Mucosa of descending colon (tissue), 3 donors: ENCODE data around the gene ATF7IP. TPM values are rescaled to one million over a fixed set of nuclear protein-coding genes. Genes with fewer than 3 reads are reported as not detected.

Source experiments
- ATAC-seq: fragments of 200-7000 bp; cut with Tn5 transposase; one replicate; pipeline ENCODE4 v1.9.1; 2020; ENCODE audit warnings: mild to moderate bottlenecking, moderate library complexity
- DNase-seq, 3 donors: peaks; one replicate each; pipeline ENCODE4 v3.0.0-alpha.2; 2020
- H3K36me3 ChIP-seq: fragments of 200-600 bp; one replicate; pipeline ENCODE4 v1.8.0; 2021; ENCODE audit warnings: low read depth, mild to moderate bottlenecking
- H3K4me1 ChIP-seq: fragments of 200-600 bp; one replicate; pipeline ENCODE4 v1.8.0; 2021; ENCODE audit warnings: low read depth, mild to moderate bottlenecking
- H3K4me3 ChIP-seq: fragments of 200-600 bp; one replicate; pipeline ENCODE4 v1.8.0; 2021; ENCODE audit warnings: mild to moderate bottlenecking
- H3K9me3 ChIP-seq: fragments of 200-600 bp; one replicate; pipeline ENCODE4 v1.8.0; 2021; ENCODE audit warnings: mild to moderate bottlenecking
- intact Hi-C, 2 donors: fragments of 100-400 bp; cut with DNase I in 1 of 2; cut with micrococcal nuclease in 1 of 2; formaldehyde crosslinking; loops; one replicate each; pipeline versions ENCODE4 v1.11.0 to v1.11.1; 2022; cut with DNase I, micrococcal nuclease
- total RNA-seq, 3 donors: library from RNA; stranded (reverse); fragmentation: NEBNext Ultra II Directional in 2 of 3; extraction: Animal tissue kit (Norgen Biotek cat#: 25700) in 2 of 3; gene quantifications; one replicate each; pipeline versions ENCODE4 v1.2.1 to v1.2.4, GENCODE V29; 2021 to 2023
- TF ChIP-seq, protein P1 (sequence below): fragments of 200-600 bp; IDR thresholded peaks from one replicate; pipeline ENCODE4 v1.8.0; 2022; ENCODE audit warnings: antibody characterized with exemption, mild to moderate bottlenecking
- donor health status: DM: no; HTN: no; CAD: no; lungs with moderate emphysema.
- donor health status: DM: no; HTN: no; CAD: no.
- donor health status: DM: no; HTN: yes; CAD: no.

ATF7IP gene
- total RNA-seq, 3 donors from 2014 or later = 40.3 to 84.1 (median 63.2) TPM

GRCh38 chr12:14510574-14510973 lies 145.1 kb downstream of the ATF7IP start:
- Histone ChIP-seq H3K36me3 (no peaks in the 10 kb centered on the region), H3K9me3 (no peaks in the 10 kb centered on the region), H3K4me1 (peaks cover 4% of the 10 kb centered on the region), H3K4me3 (no peak overlapping the region)
- ATAC-seq (no peak), DNase-seq (no peak)
- intact Hi-C loops = loop anchor here in 1 of 2 donors (10.0 kb wide), 1 partner anchor 104 kb away; no protein-coding TSS in a partner anchor
- TF ChIP-seq, protein P1, sequence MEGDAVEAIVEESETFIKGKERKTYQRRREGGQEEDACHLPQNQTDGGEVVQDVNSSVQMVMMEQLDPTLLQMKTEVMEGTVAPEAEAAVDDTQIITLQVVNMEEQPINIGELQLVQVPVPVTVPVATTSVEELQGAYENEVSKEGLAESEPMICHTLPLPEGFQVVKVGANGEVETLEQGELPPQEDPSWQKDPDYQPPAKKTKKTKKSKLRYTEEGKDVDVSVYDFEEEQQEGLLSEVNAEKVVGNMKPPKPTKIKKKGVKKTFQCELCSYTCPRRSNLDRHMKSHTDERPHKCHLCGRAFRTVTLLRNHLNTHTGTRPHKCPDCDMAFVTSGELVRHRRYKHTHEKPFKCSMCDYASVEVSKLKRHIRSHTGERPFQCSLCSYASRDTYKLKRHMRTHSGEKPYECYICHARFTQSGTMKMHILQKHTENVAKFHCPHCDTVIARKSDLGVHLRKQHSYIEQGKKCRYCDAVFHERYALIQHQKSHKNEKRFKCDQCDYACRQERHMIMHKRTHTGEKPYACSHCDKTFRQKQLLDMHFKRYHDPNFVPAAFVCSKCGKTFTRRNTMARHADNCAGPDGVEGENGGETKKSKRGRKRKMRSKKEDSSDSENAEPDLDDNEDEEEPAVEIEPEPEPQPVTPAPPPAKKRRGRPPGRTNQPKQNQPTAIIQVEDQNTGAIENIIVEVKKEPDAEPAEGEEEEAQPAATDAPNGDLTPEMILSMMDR = no peak

GRCh38 chr12:14514154-14514842 lies 148.8 kb downstream of the ATF7IP start:
- no peaks in the 10 kb centered on the region for H3K9me3 ChIP-seq
- intact Hi-C loops = loop anchor here in 1 of 2 donors (10.0 kb wide), 1 partner anchor 101 kb away; no protein-coding TSS in a partner anchor

DNA sequence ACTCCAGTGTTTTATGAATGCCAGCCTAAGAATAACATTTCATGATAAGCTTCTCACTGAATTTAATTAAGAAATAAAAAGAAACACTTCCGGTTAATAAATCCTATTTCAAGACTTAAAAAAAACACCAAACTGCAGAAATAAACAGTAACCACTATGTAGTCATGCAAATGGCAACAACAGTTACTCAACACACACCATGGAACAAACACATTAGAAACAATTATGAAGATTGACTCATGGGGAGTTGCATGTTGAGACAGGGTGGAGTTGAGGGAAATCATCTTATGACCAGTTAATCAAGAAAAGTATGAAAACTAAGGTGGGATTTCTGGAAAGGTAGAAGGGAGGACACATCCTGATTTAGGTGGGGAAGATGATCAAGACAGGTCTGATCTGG lies 149.5 kb downstream of the ATF7IP start:
- Histone ChIP-seq H3K36me3 (no peaks in the 10 kb centered on the region), H3K4me3 (no peak overlapping the region), H3K9me3 (no peaks in the 10 kb centered on the region), H3K4me1 (peaks cover 4% of the 10 kb centered on the region)
- TF ChIP-seq, protein P1 = no peak
- ATAC-seq (peak; percentile 47), DNase-seq (no peak)
- intact Hi-C loops = loop anchor here in 1 of 2 donors (10.0 kb wide), 1 partner anchor 100 kb away; no protein-coding TSS in a partner anchor

More at GRCh38 chr12:14514154-14514842, 148.8 kb downstream of the ATF7IP start:
- Histone ChIP-seq H3K4me3 (no peak overlapping the region), H3K36me3 (no peaks in the 10 kb centered on the region), H3K4me1 (peaks cover 4% of the 10 kb centered on the region)
- DNase-seq (peak in 1 of 3 donors; percentile 84), ATAC-seq (peak; percentile 98)
- TF ChIP-seq, protein P1 = peak; percentile 28

DNA sequence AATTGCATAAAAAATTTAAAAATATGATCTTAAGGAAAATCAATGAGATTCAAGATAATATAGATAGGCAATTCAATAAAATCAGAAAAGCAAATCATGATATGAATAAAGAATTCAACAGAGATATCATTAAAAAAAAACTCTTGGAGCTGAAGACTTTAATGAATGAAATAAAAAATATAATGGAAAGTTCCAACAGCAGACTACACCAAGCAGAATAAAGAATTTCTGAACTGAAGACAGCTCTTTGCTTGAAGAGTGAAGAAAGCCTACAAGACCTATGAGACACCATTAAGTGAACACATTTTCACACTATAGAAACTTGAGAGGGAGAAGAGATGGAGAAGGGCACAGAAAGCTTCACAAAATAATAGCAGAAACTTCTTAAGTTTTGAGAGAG lies 156.3 kb downstream of the ATF7IP start:
- H3K36me3 ChIP-seq = no peaks in the 10 kb centered on the region
- H3K4me3 ChIP-seq = no peak overlapping the region
- no peak for ATAC-seq
- H3K4me1 ChIP-seq = no peaks in the 10 kb centered on the region
- TF ChIP-seq, protein P1 = no peak
- DNase-seq = no peak
- peaks cover 24% of the 10 kb centered on the region for H3K9me3 ChIP-seq
- intact Hi-C loops = no loop called here

DNA sequence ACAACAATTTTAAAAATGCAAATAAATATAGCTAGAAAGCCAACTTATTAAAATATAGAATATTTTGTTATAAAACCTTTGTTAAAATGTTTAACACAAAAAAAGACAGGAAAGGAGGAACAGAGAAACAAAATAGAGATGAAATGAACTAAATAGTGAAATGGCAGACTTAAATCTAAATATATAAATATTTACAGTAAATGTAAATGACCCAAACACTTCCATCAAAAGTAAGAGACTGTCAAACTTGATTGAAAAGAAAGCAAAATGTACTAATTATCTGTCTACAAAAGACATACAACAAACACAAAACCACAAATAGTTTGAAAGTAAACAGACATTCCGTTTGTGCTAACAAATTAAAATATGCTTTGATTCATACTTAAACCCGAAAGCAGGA lies 160.5 kb downstream of the ATF7IP start:
- Histone ChIP-seq H3K9me3 (peaks cover 24% of the 10 kb centered on the region), H3K4me3 (no peak overlapping the region), H3K36me3 (no peaks in the 10 kb centered on the region), H3K4me1 (no peaks in the 10 kb centered on the region)
- DNase-seq (no peak), ATAC-seq (no peak)
- intact Hi-C loops = no loop called here
- TF ChIP-seq, protein P1 = no peak
